ENCODE data around the gene RASGRP4. TPM values are rescaled to one million over a fixed set of nuclear protein-coding genes. Genes with fewer than 3 reads are reported as not detected.
A peak's percentile ranks its signal among the peaks of the same experiment; 100 is the strongest.

Gene RASGRP4
- total RNA-seq, 1 experiment from 2014 or later: not detected

GRCh38 chr19:38421856-38422255 lies 4.2 kb downstream of the RASGRP4 start:
- peaks cover 9% of the 10 kb centered on the region for H3K27me3 Mint-ChIP-seq (ENCODE audit: insufficient read depth, unreplicated experiment)
- no peak overlapping the region for H3K27ac Mint-ChIP-seq (ENCODE audit: unreplicated experiment)
- Histone ChIP-seq H3K27me3 (replicated peaks; ENCODE audit: control insufficient read depth, insufficient read depth, low read length) (no peaks in the 10 kb centered on the region), H3K4me3 (ENCODE audit: low read depth, low read length) (no peak overlapping the region), H3K36me3 (ENCODE audit: control insufficient read depth, insufficient read depth, low read length) (no peaks in the 10 kb centered on the region), H3K9me3 (no peaks in the 10 kb centered on the region), H3K4me1 (peaks cover 10% of the 10 kb centered on the region; the same call in 1 of the 2 replicates)
- no TSS peak for BruUV-seq (replicated peaks)
- ChIA-PET POLR2A (no interaction called here), CTCF (interaction anchor here (0.6 kb wide), 1 partner anchor 19 kb away, joined by 3 read pairs; the partner anchor contains the start of gene FAM98C)
- H3K4me1 Mint-ChIP-seq (ENCODE audit: low read depth, unreplicated experiment): peaks cover 11% of the 10 kb centered on the region
- no peak overlapping the region for H3K4me3 Mint-ChIP-seq (ENCODE audit: unreplicated experiment)
- peaks cover 8% of the 10 kb centered on the region for H3K36me3 Mint-ChIP-seq (ENCODE audit: insufficient read depth, unreplicated experiment)
- DNase-seq: no peak
- no peak for TF ChIP-seq CTCF (IDR thresholded peaks at IDR 0.05; ENCODE audit: insufficient read depth in 1 of 2, low read depth in 1 of 2, low read length in 1 of 2, severe bottlenecking in 1 of 2, unreplicated experiment in 1 of 2)
- no peaks in the 10 kb centered on the region for H3K9me3 Mint-ChIP-seq (ENCODE audit: unreplicated experiment)
- intact Hi-C loops (cut with micrococcal nuclease; ENCODE audit: unreplicated experiment): no loop called here

GRCh38 chr19:38420935-38421334 lies 5.1 kb downstream of the RASGRP4 start:
- no peaks in the 10 kb centered on the region for H3K36me3 ChIP-seq (ENCODE audit: control insufficient read depth, insufficient read depth, low read length)
- Mint-ChIP-seq H3K4me1 (ENCODE audit: low read depth, unreplicated experiment) (peaks cover 12% of the 10 kb centered on the region), H3K27me3 (ENCODE audit: insufficient read depth, unreplicated experiment) (peaks cover 7% of the 10 kb centered on the region), H3K4me3 (ENCODE audit: unreplicated experiment) (no peak overlapping the region), H3K9me3 (ENCODE audit: unreplicated experiment) (no peaks in the 10 kb centered on the region), H3K27ac (ENCODE audit: unreplicated experiment) (no peak overlapping the region), H3K36me3 (ENCODE audit: insufficient read depth, unreplicated experiment) (peaks cover 8% of the 10 kb centered on the region)
- intact Hi-C loops (cut with micrococcal nuclease; ENCODE audit: unreplicated experiment): no loop called here
- no peak for DNase-seq
- peaks cover 10% of the 10 kb centered on the region; the same call in 1 of the 2 replicates for H3K4me1 ChIP-seq
- BruUV-seq (replicated peaks): no TSS peak
- no peaks in the 10 kb centered on the region for H3K27me3 ChIP-seq (replicated peaks; ENCODE audit: control insufficient read depth, insufficient read depth, low read length)
- H3K4me3 ChIP-seq (ENCODE audit: low read depth, low read length): no peak overlapping the region
- ChIA-PET CTCF (interaction anchor here (1.0 kb wide), 1 partner anchor 18 kb away, joined by 3 read pairs; the partner anchor contains the start of gene FAM98C), POLR2A (no interaction called here)
- H3K9me3 ChIP-seq: no peaks in the 10 kb centered on the region
- TF ChIP-seq CTCF (IDR thresholded peaks at IDR 0.05; ENCODE audit: insufficient read depth in 1 of 2, low read depth in 1 of 2, low read length in 1 of 2, severe bottlenecking in 1 of 2, unreplicated experiment in 1 of 2): no peak

GRCh38 chr19:38417544-38418506 lies 8.2 kb downstream of the RASGRP4 start:
- POLR2A ChIA-PET: no interaction called here
- DNase-seq: peak; percentile 85 to 88
- Histone ChIP-seq H3K9me3 (no peaks in the 10 kb centered on the region), H3K4me3 (ENCODE audit: low read depth, low read length) (peak overlapping the region; percentile 37), H3K36me3 (ENCODE audit: control insufficient read depth, insufficient read depth, low read length) (no peaks in the 10 kb centered on the region), H3K27me3 (replicated peaks; ENCODE audit: control insufficient read depth, insufficient read depth, low read length) (no peaks in the 10 kb centered on the region), H3K4me1 (peaks cover 11% of the 10 kb centered on the region)
- TF ChIP-seq CTCF (IDR thresholded peaks at IDR 0.05; ENCODE audit: insufficient read depth in 1 of 2, low read depth in 1 of 2, low read length in 1 of 2, severe bottlenecking in 1 of 2, unreplicated experiment in 1 of 2): peak; percentile 15
- Mint-ChIP-seq H3K27me3 (ENCODE audit: insufficient read depth, unreplicated experiment) (peaks cover 7% of the 10 kb centered on the region), H3K4me3 (ENCODE audit: unreplicated experiment) (peak overlapping the region; percentile 81), H3K9me3 (ENCODE audit: unreplicated experiment) (no peaks in the 10 kb centered on the region), H3K27ac (ENCODE audit: unreplicated experiment) (peak overlapping the region; percentile 74), H3K36me3 (ENCODE audit: insufficient read depth, unreplicated experiment) (peaks cover 8% of the 10 kb centered on the region), H3K4me1 (ENCODE audit: low read depth, unreplicated experiment) (peaks cover 12% of the 10 kb centered on the region)
- no TSS peak for BruUV-seq (replicated peaks)
- CTCF ChIA-PET: interaction anchor here (0.9 to 1.2 kb wide), 2 partner anchors 15 kb away, joined by 3 to 6 read pairs; partner anchors contain the start of gene FAM98C
- intact Hi-C loops (cut with micrococcal nuclease; ENCODE audit: unreplicated experiment): no loop called here
